Measurements from ENCODE around the gene CMTM8.

The CMTM8 gene

GRCh38 chr3:32366638-32367397 is 128.3 kb downstream of the CMTM8 start:
- Mint-ChIP-seq H3K36me3 (ENCODE audit: low read depth) (peaks cover 10% of the 10 kb centered on the region), H3K27ac (peak overlapping the region; percentile 76), H3K4me3 (no peak overlapping the region), H3K27me3 (ENCODE audit: low read depth, poor library complexity) (peaks cover 14% of the 10 kb centered on the region), H3K9me3 (no peaks in the 10 kb centered on the region), H3K4me1 (peaks cover 39% of the 10 kb centered on the region)
- TF ChIP-seq, protein P1, sequence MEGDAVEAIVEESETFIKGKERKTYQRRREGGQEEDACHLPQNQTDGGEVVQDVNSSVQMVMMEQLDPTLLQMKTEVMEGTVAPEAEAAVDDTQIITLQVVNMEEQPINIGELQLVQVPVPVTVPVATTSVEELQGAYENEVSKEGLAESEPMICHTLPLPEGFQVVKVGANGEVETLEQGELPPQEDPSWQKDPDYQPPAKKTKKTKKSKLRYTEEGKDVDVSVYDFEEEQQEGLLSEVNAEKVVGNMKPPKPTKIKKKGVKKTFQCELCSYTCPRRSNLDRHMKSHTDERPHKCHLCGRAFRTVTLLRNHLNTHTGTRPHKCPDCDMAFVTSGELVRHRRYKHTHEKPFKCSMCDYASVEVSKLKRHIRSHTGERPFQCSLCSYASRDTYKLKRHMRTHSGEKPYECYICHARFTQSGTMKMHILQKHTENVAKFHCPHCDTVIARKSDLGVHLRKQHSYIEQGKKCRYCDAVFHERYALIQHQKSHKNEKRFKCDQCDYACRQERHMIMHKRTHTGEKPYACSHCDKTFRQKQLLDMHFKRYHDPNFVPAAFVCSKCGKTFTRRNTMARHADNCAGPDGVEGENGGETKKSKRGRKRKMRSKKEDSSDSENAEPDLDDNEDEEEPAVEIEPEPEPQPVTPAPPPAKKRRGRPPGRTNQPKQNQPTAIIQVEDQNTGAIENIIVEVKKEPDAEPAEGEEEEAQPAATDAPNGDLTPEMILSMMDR (IDR thresholded peaks at IDR 0.05), result no peak
- no peak for DNase-seq

GRCh38 chr3:32367442-32367841 is 129.0 kb downstream of the CMTM8 start:
- no peak overlapping the region for H3K27ac Mint-ChIP-seq
- TF ChIP-seq, protein P1 (IDR thresholded peaks at IDR 0.05), result no peak

DNA sequence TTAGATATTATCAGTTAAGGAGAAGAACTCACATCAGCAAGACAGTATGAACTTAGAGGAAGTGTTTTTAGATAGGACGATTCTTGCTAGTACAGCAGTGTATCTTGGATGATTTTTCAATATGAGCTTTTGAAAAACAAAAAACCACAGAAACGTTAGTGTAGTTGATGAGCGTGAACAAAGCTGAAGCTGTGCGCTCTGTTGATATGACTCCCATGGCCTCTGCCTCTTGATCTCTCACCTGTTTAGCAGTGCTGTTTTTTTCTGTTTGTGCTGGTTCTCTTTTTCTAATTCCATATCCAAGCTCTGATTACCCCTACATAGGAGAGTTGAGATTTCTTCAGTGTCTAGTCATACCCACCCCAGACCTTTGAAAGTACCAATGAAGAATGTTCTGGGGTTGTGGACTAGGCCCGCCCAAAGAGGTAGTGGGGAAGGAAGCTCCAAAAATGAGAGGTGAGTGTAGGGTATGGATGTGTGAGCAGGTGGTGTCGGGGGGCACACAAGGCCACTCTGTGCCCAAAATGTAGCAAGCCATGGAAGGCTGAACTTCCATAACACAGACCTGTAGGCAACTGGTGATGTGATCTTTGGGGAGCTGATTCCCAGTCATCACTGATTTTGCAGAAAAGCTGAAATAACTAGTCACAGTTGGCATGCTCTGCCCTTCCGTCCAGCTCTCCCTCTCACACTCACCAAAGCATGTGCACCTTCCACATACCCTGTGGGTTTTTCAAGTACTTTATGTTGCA is 133.2 kb downstream of the CMTM8 start:
- Mint-ChIP-seq H3K9me3 (no peaks in the 10 kb centered on the region), H3K27ac (no peak overlapping the region), H3K4me1 (peaks cover 52% of the 10 kb centered on the region), H3K36me3 (ENCODE audit: low read depth) (peaks cover 4% of the 10 kb centered on the region), H3K27me3 (ENCODE audit: low read depth, poor library complexity) (peaks cover 5% of the 10 kb centered on the region), H3K4me3 (no peak overlapping the region)
- DNase-seq, result no peak
- TF ChIP-seq, protein P1 (IDR thresholded peaks at IDR 0.05), result no peak

More at GRCh38 chr3:32367442-32367841, 129.0 kb downstream of the CMTM8 start:
- no peaks in the 10 kb centered on the region for H3K9me3 Mint-ChIP-seq
- peaks cover 42% of the 10 kb centered on the region for H3K4me1 Mint-ChIP-seq
- H3K27me3 Mint-ChIP-seq (ENCODE audit: low read depth, poor library complexity), result peaks cover 9% of the 10 kb centered on the region
- H3K4me3 Mint-ChIP-seq, result no peak overlapping the region
- peaks cover 8% of the 10 kb centered on the region for H3K36me3 Mint-ChIP-seq (ENCODE audit: low read depth)
- no peak for DNase-seq

GRCh38 chr3:32372213-32372490 is 133.7 kb downstream of the CMTM8 start:
- H3K27me3 Mint-ChIP-seq (ENCODE audit: low read depth, poor library complexity), result peaks cover 5% of the 10 kb centered on the region
- no peak for DNase-seq
- no peaks in the 10 kb centered on the region for H3K9me3 Mint-ChIP-seq
- H3K27ac Mint-ChIP-seq, result no peak overlapping the region
- no peak overlapping the region for H3K4me3 Mint-ChIP-seq
- H3K4me1 Mint-ChIP-seq, result peaks cover 47% of the 10 kb centered on the region
- TF ChIP-seq, protein P1 (IDR thresholded peaks at IDR 0.05), result no peak
- H3K36me3 Mint-ChIP-seq (ENCODE audit: low read depth), result peaks cover 4% of the 10 kb centered on the region

DNA sequence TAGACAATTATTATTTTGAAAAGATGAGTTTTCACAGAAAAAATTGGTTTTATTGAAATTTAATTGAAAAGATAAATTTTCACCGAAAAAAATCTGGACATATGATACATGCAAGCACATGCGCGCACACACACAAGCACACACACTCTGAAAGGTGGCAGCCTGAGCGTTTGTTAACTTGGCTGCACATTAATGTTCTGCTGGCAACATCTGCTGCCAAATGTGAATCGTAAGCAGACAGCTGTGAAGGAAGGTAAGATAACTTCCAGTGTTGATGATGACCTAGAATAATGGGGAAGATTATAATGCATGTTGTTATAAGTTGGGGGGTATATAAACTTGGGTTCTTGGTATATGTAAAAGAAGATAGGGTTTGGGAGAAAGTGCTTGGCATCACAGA is 134.8 kb downstream of the CMTM8 start:
- Mint-ChIP-seq H3K27me3 (ENCODE audit: low read depth, poor library complexity) (peaks cover 5% of the 10 kb centered on the region), H3K4me1 (peaks cover 36% of the 10 kb centered on the region), H3K27ac (no peak overlapping the region), H3K9me3 (no peaks in the 10 kb centered on the region), H3K36me3 (ENCODE audit: low read depth) (peaks cover 4% of the 10 kb centered on the region), H3K4me3 (no peak overlapping the region)
- TF ChIP-seq, protein P1 (IDR thresholded peaks at IDR 0.05), result no peak
- DNase-seq, result no peak

All from nephron progenitor cell (in vitro differentiated cells).